ENCODE measurements around the gene MOCS1.

DNA sequence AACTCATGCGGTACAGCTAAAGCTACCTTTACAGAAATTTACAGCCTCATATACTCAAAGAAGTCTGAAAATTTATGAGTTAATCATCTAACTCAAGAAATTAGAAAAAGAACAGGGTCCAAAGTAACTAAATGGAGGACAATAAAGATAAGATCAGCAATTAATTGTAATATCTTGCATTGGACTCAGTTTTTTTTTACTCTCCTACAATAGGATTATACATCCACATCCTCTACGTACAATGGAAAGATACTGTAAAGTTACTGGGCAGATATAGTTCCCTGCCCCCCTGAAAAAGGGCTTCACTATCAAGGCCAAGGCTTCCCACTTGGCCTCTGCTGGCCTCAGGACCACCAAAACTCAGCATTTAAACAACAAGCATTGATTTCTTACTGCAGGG, 31.5 kb upstream of the MOCS1 start:
- TF ChIP-seq MAX (IDR thresholded peaks at IDR 0.05; ENCODE audit: low read depth) (no peak), CHD2 (IDR thresholded peaks at IDR 0.05; ENCODE audit: low read length, partially characterized antibody) (no peak), EP300 (IDR thresholded peaks at IDR 0.05; ENCODE audit: borderline replicate concordance in 1 of 2, low read depth in 1 of 2, low read length in 1 of 2) (no peak), USF2 (IDR thresholded peaks at IDR 0.05; ENCODE audit: borderline replicate concordance, low read depth, low read length) (no peak), SMC3 (IDR thresholded peaks at IDR 0.05; ENCODE audit: low read depth, low read length) (no peak), POLR2AphosphoS5 (IDR thresholded peaks at IDR 0.05; ENCODE audit: low read depth, low read length) (no peak), NFIC (IDR thresholded peaks at IDR 0.05; ENCODE audit: borderline replicate concordance) (no peak), TAF1 (IDR thresholded peaks at IDR 0.05; ENCODE audit: borderline replicate concordance, low read depth, low read length) (no peak), USF1 (IDR thresholded peaks at IDR 0.05; ENCODE audit: borderline replicate concordance, low read depth) (no peak)
- TF ChIP-seq, protein P1, sequence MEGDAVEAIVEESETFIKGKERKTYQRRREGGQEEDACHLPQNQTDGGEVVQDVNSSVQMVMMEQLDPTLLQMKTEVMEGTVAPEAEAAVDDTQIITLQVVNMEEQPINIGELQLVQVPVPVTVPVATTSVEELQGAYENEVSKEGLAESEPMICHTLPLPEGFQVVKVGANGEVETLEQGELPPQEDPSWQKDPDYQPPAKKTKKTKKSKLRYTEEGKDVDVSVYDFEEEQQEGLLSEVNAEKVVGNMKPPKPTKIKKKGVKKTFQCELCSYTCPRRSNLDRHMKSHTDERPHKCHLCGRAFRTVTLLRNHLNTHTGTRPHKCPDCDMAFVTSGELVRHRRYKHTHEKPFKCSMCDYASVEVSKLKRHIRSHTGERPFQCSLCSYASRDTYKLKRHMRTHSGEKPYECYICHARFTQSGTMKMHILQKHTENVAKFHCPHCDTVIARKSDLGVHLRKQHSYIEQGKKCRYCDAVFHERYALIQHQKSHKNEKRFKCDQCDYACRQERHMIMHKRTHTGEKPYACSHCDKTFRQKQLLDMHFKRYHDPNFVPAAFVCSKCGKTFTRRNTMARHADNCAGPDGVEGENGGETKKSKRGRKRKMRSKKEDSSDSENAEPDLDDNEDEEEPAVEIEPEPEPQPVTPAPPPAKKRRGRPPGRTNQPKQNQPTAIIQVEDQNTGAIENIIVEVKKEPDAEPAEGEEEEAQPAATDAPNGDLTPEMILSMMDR (IDR thresholded peaks at IDR 0.05): no peak
- TF ChIP-seq, protein P2, sequence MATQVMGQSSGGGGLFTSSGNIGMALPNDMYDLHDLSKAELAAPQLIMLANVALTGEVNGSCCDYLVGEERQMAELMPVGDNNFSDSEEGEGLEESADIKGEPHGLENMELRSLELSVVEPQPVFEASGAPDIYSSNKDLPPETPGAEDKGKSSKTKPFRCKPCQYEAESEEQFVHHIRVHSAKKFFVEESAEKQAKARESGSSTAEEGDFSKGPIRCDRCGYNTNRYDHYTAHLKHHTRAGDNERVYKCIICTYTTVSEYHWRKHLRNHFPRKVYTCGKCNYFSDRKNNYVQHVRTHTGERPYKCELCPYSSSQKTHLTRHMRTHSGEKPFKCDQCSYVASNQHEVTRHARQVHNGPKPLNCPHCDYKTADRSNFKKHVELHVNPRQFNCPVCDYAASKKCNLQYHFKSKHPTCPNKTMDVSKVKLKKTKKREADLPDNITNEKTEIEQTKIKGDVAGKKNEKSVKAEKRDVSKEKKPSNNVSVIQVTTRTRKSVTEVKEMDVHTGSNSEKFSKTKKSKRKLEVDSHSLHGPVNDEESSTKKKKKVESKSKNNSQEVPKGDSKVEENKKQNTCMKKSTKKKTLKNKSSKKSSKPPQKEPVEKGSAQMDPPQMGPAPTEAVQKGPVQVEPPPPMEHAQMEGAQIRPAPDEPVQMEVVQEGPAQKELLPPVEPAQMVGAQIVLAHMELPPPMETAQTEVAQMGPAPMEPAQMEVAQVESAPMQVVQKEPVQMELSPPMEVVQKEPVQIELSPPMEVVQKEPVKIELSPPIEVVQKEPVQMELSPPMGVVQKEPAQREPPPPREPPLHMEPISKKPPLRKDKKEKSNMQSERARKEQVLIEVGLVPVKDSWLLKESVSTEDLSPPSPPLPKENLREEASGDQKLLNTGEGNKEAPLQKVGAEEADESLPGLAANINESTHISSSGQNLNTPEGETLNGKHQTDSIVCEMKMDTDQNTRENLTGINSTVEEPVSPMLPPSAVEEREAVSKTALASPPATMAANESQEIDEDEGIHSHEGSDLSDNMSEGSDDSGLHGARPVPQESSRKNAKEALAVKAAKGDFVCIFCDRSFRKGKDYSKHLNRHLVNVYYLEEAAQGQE (IDR thresholded peaks at IDR 0.05; ENCODE audit: low read depth, low read length): no peak

Measured in SK-N-SH (cell line).